NB4 (cell line): ENCODE data around the gene KCNIP3.

Source experiments
- DNase-seq: peaks from one replicate; pipeline ENCODE4 v3.0.0; 2010; ENCODE audit warnings: low read depth
- H3K4me3 ChIP-seq: one replicate; pipeline ENCODE4 v1.5.1; 2011; ENCODE audit warnings: mild to moderate bottlenecking, low read depth, low read length, moderate library complexity
- CTCF ChIP-seq: IDR thresholded peaks from one replicate; pipeline ENCODE4 v1.5.1; 2012; ENCODE audit warnings: low read depth, low read length
- MAX ChIP-seq: IDR thresholded peaks from 2 replicates; pipeline ENCODE4 v1.6.1; 2011; ENCODE audit warnings: low read depth, low read length
- MYC ChIP-seq: IDR thresholded peaks from 2 replicates; pipeline ENCODE4 v1.6.1; 2011; ENCODE audit warnings: low read depth, low read length
- POLR2A ChIP-seq: IDR thresholded peaks from 2 replicates; pipeline ENCODE4 v1.6.1; 2011; ENCODE audit warnings: mild to moderate bottlenecking; ENCODE audit not compliant: insufficient read length; ENCODE audit errors: extremely low read depth

The KCNIP3 gene

GRCh38 chr2:95342556-95343320 lies 45.6 kb downstream of the KCNIP3 start:
- DNase-seq, result no peak
- no peak overlapping the region for H3K4me3 ChIP-seq
- TF ChIP-seq MAX, result no peak

GRCh38 chr2:95343429-95344214 lies 46.5 kb downstream of the KCNIP3 start:
- TF ChIP-seq MYC (no peak), MAX (no peak), POLR2A (no peak), CTCF (no peak)
- H3K4me3 ChIP-seq, result no peak overlapping the region
- DNase-seq, result no peak

GRCh38 chr2:95344215-95344583 lies 47.1 kb downstream of the KCNIP3 start:
- H3K4me3 ChIP-seq, result no peak overlapping the region
- DNase-seq, result no peak
- TF ChIP-seq MAX (no peak), CTCF (no peak), MYC (no peak), POLR2A (no peak)

- TF ChIP-seq MAX, result no peak
- DNase-seq, result no peak
- no peak overlapping the region for H3K4me3 ChIP-seq
Measured at GRCh38 chr2:95344656-95345055, 47.5 kb downstream of the KCNIP3 start.

GRCh38 chr2:95345081-95345562 lies 48.0 kb downstream of the KCNIP3 start:
- TF ChIP-seq CTCF (no peak), MAX (no peak)
- DNase-seq, result no peak
- no peak overlapping the region for H3K4me3 ChIP-seq

GRCh38 chr2:95345563-95346230 lies 48.5 kb downstream of the KCNIP3 start:
- peak; percentile 49 for TF ChIP-seq MAX
- no peak for TF ChIP-seq POLR2A
- peak; percentile 46 for TF ChIP-seq MYC
- peak; percentile 84 for TF ChIP-seq CTCF
- H3K4me3 ChIP-seq, result peak overlapping the region; percentile 16
- peak; percentile 82 for DNase-seq
